Measurements from ENCODE around the gene COX6B2.

The COX6B2 gene

GRCh38 chr19:55385724-55386492, 31.4 kb upstream of the COX6B2 start, which contains the start of gene RPL28:
RPL28 (plus strand) TSS chr19:55385932; CDS start chr19:55386358, 426 bp downstream.
- peak; percentile 93 for DNase-seq (ENCODE audit: extremely low read depth, low read depth)
- no peak for TF ChIP-seq CTCF (IDR thresholded peaks at IDR 0.05; ENCODE audit: low read depth, low read length, missing control alignments)
- H3K4me3 ChIP-seq (replicated peaks; ENCODE audit: low read depth, low read length), result peak within 1 kb of the TSS; percentile 96

- no peak for TF ChIP-seq CTCF (IDR thresholded peaks at IDR 0.05; ENCODE audit: low read depth, low read length, missing control alignments)
- peak; percentile 90 for DNase-seq (ENCODE audit: extremely low read depth, low read depth)
- peak overlapping the region; percentile 96 for H3K4me3 ChIP-seq (replicated peaks; ENCODE audit: low read depth, low read length)
Measured at GRCh38 chr19:55384920-55385723, 30.6 kb upstream of the COX6B2 start.

- no peak for TF ChIP-seq CTCF (IDR thresholded peaks at IDR 0.05; ENCODE audit: low read depth, low read length, missing control alignments)
- DNase-seq (ENCODE audit: extremely low read depth, low read depth), result no peak
- peak within 1 kb of the TSS; percentile 96 for H3K4me3 ChIP-seq (replicated peaks; ENCODE audit: low read depth, low read length)
Measured at GRCh38 chr19:55384131-55384919, 29.8 kb upstream of the COX6B2 start, which contains the start of gene TMEM238. TMEM238 (minus strand) TSS chr19:55384292; CDS start chr19:55384259, 33 bp downstream.

- H3K4me3 ChIP-seq (replicated peaks; ENCODE audit: low read depth, low read length), result peak overlapping the region; percentile 96
- DNase-seq (ENCODE audit: extremely low read depth, low read depth), result no peak
Measured at GRCh38 chr19:55383279-55384130, 29.0 kb upstream of the COX6B2 start.

GRCh38 chr19:55382522-55383054, 28.1 kb upstream of the COX6B2 start:
- H3K4me3 ChIP-seq (replicated peaks; ENCODE audit: low read depth, low read length), result no peak overlapping the region; the same call in 1 of the 2 replicates
- DNase-seq (ENCODE audit: extremely low read depth, low read depth), result no peak
- TF ChIP-seq CTCF (IDR thresholded peaks at IDR 0.05; ENCODE audit: low read depth, low read length, missing control alignments), result no peak

More at GRCh38 chr19:55383279-55384130, 29.0 kb upstream of the COX6B2 start:
- TF ChIP-seq CTCF (IDR thresholded peaks at IDR 0.05; ENCODE audit: low read depth, low read length, missing control alignments), result no peak
